ENCODE results near the gene IPO5.

IPO5 gene

GRCh38 chr13:97912139-97912535 lies 41.3 kb upstream of the IPO5 start:
- DNase-seq = peak; percentile 84 to 93
- Histone ChIP-seq H4K8ac (ENCODE audit: low read depth, low read length) (no peak overlapping the region), H3K79me2 (ENCODE audit: control insufficient read depth, insufficient read depth, low read length, poor library complexity) (no peaks in the 10 kb centered on the region), H3K27ac (ENCODE audit: low read depth, low read length) (no peak overlapping the region), H2BK120ac (ENCODE audit: insufficient read depth, low read length, poor library complexity) (no peak overlapping the region), H3K4me2 (ENCODE audit: low read length) (no peak overlapping the region), H2BK12ac (ENCODE audit: low read length) (no peak overlapping the region), H4K91ac (ENCODE audit: low read depth, low read length) (no peak overlapping the region), H3K79me1 (ENCODE audit: low read length) (no peaks in the 10 kb centered on the region), H3K14ac (ENCODE audit: low read length) (no peak overlapping the region), H3K4ac (ENCODE audit: low read depth, low read length) (no peak overlapping the region), H4K12ac (ENCODE audit: low read depth, low read length) (no peak overlapping the region), H3K27me3 (ENCODE audit: insufficient read depth, low read length) (no peaks in the 10 kb centered on the region), H2AFZ (ENCODE audit: insufficient read depth, low read length, poor library complexity) (no peak overlapping the region), H3K4me3 (ENCODE audit: low read depth, low read length) (no peak overlapping the region), H3K36me3 (ENCODE audit: control insufficient read depth in 1 of 2, insufficient read depth in 2 of 2, low read length in 2 of 2) (no peaks in the 10 kb centered on the region), H3K18ac (ENCODE audit: low read length) (no peak overlapping the region), H3K9me3 (ENCODE audit: insufficient read depth, low read depth, low read length) (peaks cover 1% of the 10 kb centered on the region), H3K4me1 (ENCODE audit: control insufficient read depth in 1 of 2, insufficient read depth in 2 of 2, low read length in 2 of 2) (peaks cover 2 to 3% of the 10 kb centered on the region in 2 experiments), H3K9ac (ENCODE audit: low read length) (no peak overlapping the region), H2BK5ac (ENCODE audit: low read depth, low read length, poor library complexity) (no peak overlapping the region), H2AK5ac (ENCODE audit: low read length) (no peak overlapping the region), H3K23ac (ENCODE audit: low read length) (no peak overlapping the region)
- no CpG with 5 or more reads among the region's 6 CpGs for WGBS (ENCODE audit: extremely low coverage, insufficient coverage, insufficient read length)

GRCh38 chr13:97913206-97913605 lies 40.3 kb upstream of the IPO5 start:
- Histone ChIP-seq H2BK12ac (ENCODE audit: low read length) (no peak overlapping the region), H2AFZ (ENCODE audit: insufficient read depth, low read length, poor library complexity) (no peak overlapping the region), H3K4ac (ENCODE audit: low read depth, low read length) (no peak overlapping the region), H4K8ac (ENCODE audit: low read depth, low read length) (no peak overlapping the region), H2AK5ac (ENCODE audit: low read length) (no peak overlapping the region), H3K23ac (ENCODE audit: low read length) (no peak overlapping the region), H3K14ac (ENCODE audit: low read length) (no peak overlapping the region), H3K4me1 (ENCODE audit: control insufficient read depth in 1 of 2, insufficient read depth in 2 of 2, low read length in 2 of 2) (peaks cover 2 to 3% of the 10 kb centered on the region in 2 experiments), H3K27ac (ENCODE audit: low read depth, low read length) (no peak overlapping the region), H3K27me3 (ENCODE audit: insufficient read depth, low read length) (no peaks in the 10 kb centered on the region), H3K9me3 (ENCODE audit: insufficient read depth, low read depth, low read length) (peaks cover 1% of the 10 kb centered on the region), H3K79me1 (ENCODE audit: low read length) (no peaks in the 10 kb centered on the region), H3K36me3 (ENCODE audit: control insufficient read depth in 1 of 2, insufficient read depth in 2 of 2, low read length in 2 of 2) (no peaks in the 10 kb centered on the region), H3K4me2 (ENCODE audit: low read length) (no peak overlapping the region), H3K79me2 (ENCODE audit: control insufficient read depth, insufficient read depth, low read length, poor library complexity) (no peaks in the 10 kb centered on the region), H3K9ac (ENCODE audit: low read length) (no peak overlapping the region), H3K4me3 (ENCODE audit: low read depth, low read length) (no peak overlapping the region), H4K12ac (ENCODE audit: low read depth, low read length) (no peak overlapping the region), H4K91ac (ENCODE audit: low read depth, low read length) (no peak overlapping the region), H2BK5ac (ENCODE audit: low read depth, low read length, poor library complexity) (no peak overlapping the region), H2BK120ac (ENCODE audit: insufficient read depth, low read length, poor library complexity) (no peak overlapping the region), H3K18ac (ENCODE audit: low read length) (no peak overlapping the region)
- no CpG with 5 or more reads among the region's 2 CpGs for WGBS (ENCODE audit: extremely low coverage, insufficient coverage, insufficient read length)
- DNase-seq = no peak

DNA sequence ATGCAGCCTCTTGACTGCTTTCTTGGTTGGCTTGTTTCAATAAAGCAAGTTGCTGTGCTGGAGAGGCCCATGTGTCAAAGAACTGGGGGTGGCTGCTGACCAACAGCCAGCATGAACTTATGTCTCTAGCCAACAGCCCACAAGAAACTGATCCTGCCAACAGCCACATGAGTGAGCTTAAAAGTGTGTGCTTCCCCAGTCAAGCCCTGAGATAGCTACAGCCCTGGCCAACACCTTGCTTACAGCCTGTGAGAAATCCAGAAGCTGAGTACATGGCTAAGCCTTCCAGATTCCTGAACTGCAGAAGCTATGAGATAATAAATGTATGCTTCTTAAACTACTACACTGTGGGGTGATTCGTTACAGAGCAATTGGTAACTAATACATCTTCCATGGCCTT lies 38.9 kb upstream of the IPO5 start:
- Histone ChIP-seq H2AFZ (ENCODE audit: insufficient read depth, low read length, poor library complexity) (no peak overlapping the region), H2BK5ac (ENCODE audit: low read depth, low read length, poor library complexity) (no peak overlapping the region), H3K23ac (ENCODE audit: low read length) (no peak overlapping the region), H2BK12ac (ENCODE audit: low read length) (no peak overlapping the region), H4K8ac (ENCODE audit: low read depth, low read length) (no peak overlapping the region), H3K79me2 (ENCODE audit: control insufficient read depth, insufficient read depth, low read length, poor library complexity) (no peaks in the 10 kb centered on the region), H3K18ac (ENCODE audit: low read length) (no peak overlapping the region), H2BK120ac (ENCODE audit: insufficient read depth, low read length, poor library complexity) (no peak overlapping the region), H4K91ac (ENCODE audit: low read depth, low read length) (no peak overlapping the region), H2AK5ac (ENCODE audit: low read length) (no peak overlapping the region), H3K9ac (ENCODE audit: low read length) (no peak overlapping the region), H3K79me1 (ENCODE audit: low read length) (no peaks in the 10 kb centered on the region), H4K12ac (ENCODE audit: low read depth, low read length) (no peak overlapping the region), H3K27ac (ENCODE audit: low read depth, low read length) (no peak overlapping the region), H3K4me1 (ENCODE audit: control insufficient read depth in 1 of 2, insufficient read depth in 2 of 2, low read length in 2 of 2) (peaks cover 2 to 3% of the 10 kb centered on the region in 2 experiments), H3K4me2 (ENCODE audit: low read length) (no peak overlapping the region), H3K9me3 (ENCODE audit: insufficient read depth, low read depth, low read length) (peaks cover 1% of the 10 kb centered on the region), H3K4me3 (ENCODE audit: low read depth, low read length) (no peak overlapping the region), H3K14ac (ENCODE audit: low read length) (no peak overlapping the region), H3K36me3 (ENCODE audit: control insufficient read depth in 1 of 2, insufficient read depth in 2 of 2, low read length in 2 of 2) (no peaks in the 10 kb centered on the region), H3K4ac (ENCODE audit: low read depth, low read length) (no peak overlapping the region), H3K27me3 (ENCODE audit: insufficient read depth, low read length) (no peaks in the 10 kb centered on the region)
- WGBS (ENCODE audit: extremely low coverage, insufficient coverage, insufficient read length) = no CpG with 5 or more reads among the region's 1 CpG
- peak in 1 of 2 donors; percentile 1 for DNase-seq

GRCh38 chr13:97921176-97921816 lies 32.2 kb upstream of the IPO5 start:
- H3K36me3 ChIP-seq (ENCODE audit: control insufficient read depth in 1 of 2, insufficient read depth in 2 of 2, low read length in 2 of 2) = no peaks in the 10 kb centered on the region
- no peak overlapping the region for H2BK120ac ChIP-seq (ENCODE audit: insufficient read depth, low read length, poor library complexity)
- H3K4ac ChIP-seq (ENCODE audit: low read depth, low read length) = no peak overlapping the region
- no peaks in the 10 kb centered on the region for H3K9me3 ChIP-seq (ENCODE audit: insufficient read depth, low read depth, low read length)
- no peak overlapping the region for H3K18ac ChIP-seq (ENCODE audit: low read length)
- no CpG with 5 or more reads among the region's 6 CpGs for WGBS (ENCODE audit: extremely low coverage, insufficient coverage, insufficient read length)
- DNase-seq = no peak
- no peak overlapping the region for H3K23ac ChIP-seq (ENCODE audit: low read length)
- no peak overlapping the region for H2BK12ac ChIP-seq (ENCODE audit: low read length)
- no peak overlapping the region for H2BK5ac ChIP-seq (ENCODE audit: low read depth, low read length, poor library complexity)
- H2AFZ ChIP-seq (ENCODE audit: insufficient read depth, low read length, poor library complexity) = no peak overlapping the region
- H3K14ac ChIP-seq (ENCODE audit: low read length) = no peak overlapping the region
- no peak overlapping the region for H2AK5ac ChIP-seq (ENCODE audit: low read length)
- no peaks in the 10 kb centered on the region for H3K27me3 ChIP-seq (ENCODE audit: insufficient read depth, low read length)
- no peak overlapping the region for H3K4me2 ChIP-seq (ENCODE audit: low read length)
- H3K4me3 ChIP-seq (ENCODE audit: low read depth, low read length) = no peak overlapping the region
- no peak overlapping the region for H4K12ac ChIP-seq (ENCODE audit: low read depth, low read length)
- no peaks in the 10 kb centered on the region for H3K79me1 ChIP-seq (ENCODE audit: low read length)
- no peak overlapping the region for H4K8ac ChIP-seq (ENCODE audit: low read depth, low read length)
- no peak overlapping the region for H3K27ac ChIP-seq (ENCODE audit: low read depth, low read length)
- H3K9ac ChIP-seq (ENCODE audit: low read length) = no peak overlapping the region
- no peak overlapping the region for H4K91ac ChIP-seq (ENCODE audit: low read depth, low read length)
- no peaks in the 10 kb centered on the region for H3K4me1 ChIP-seq (ENCODE audit: control insufficient read depth in 1 of 2, insufficient read depth in 2 of 2, low read length in 2 of 2)
- H3K79me2 ChIP-seq (ENCODE audit: control insufficient read depth, insufficient read depth, low read length, poor library complexity) = no peaks in the 10 kb centered on the region
